Right lung (tissue), 5 donors: ENCODE results near the gene ERO1A. TPM values are rescaled to one million over a fixed set of nuclear protein-coding genes. Genes with fewer than 3 reads are reported as not detected.

Experiments
- DNase-seq, 2 donors: peaks; one replicate each; pipeline ENCODE4 v3.0.0-alpha.2; 2013
- polyA plus RNA-seq, 5 donors: library from polyadenylated mRNA; unstranded; fragments of 120-200 nt; gene quantifications; one replicate each; pipeline versions ENCODE4 v1.2.1 to v1.2.3, GENCODE V29; 2013; ENCODE audit warnings: inconsistent platforms in 1 of 5, low replicate concordance in 1 of 5; ENCODE audit not compliant: insufficient read length in 5 of 5, insufficient read depth in 1 of 5

Gene ERO1A
- polyA plus RNA-seq, 5 donors = 21.3 to 33.2 (median 29.6) TPM

DNA sequence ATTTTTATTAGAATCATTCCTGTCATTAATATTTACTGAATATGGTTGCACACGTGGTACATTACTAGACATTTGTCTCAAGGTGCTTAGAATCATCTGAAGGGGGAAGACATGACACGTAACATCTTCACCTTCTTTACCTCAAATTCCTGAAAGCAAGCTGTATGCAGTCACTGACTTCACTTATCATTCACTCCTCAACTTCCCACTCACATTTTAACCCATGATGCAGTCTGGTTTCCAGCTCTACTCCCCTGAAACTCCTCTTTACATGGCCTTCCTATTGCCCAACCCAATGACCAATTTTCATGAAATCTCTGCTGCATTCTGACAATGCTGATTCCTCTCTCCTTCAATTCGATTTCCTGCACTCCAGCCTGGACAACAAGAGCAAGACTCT lies 5.9 kb upstream of the ERO1A start:
- DNase-seq = no peak

DNA sequence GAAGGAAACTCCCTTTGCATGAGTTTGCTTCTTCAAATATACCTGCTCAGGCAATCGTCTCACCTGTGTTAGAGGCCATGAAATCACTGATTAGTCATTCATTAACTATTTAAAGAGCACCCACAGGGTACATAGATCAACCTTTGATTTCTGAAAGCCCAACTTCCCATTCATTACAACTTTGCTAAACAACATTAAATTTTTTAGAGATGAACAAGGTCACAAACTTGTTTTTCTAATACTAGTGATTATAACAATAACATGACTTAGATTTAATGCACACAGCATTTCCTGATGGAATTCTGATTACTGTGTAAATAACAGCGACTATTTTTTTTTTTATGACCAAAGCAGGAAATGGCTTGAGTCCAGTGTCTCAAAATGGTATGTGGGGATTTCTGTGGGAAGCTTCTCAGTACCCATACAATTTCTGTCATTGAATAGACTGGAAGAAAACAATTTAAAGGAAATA lies 5.4 kb upstream of the ERO1A start:
- DNase-seq = peak in 1 of 2 donors; percentile 40

DNA sequence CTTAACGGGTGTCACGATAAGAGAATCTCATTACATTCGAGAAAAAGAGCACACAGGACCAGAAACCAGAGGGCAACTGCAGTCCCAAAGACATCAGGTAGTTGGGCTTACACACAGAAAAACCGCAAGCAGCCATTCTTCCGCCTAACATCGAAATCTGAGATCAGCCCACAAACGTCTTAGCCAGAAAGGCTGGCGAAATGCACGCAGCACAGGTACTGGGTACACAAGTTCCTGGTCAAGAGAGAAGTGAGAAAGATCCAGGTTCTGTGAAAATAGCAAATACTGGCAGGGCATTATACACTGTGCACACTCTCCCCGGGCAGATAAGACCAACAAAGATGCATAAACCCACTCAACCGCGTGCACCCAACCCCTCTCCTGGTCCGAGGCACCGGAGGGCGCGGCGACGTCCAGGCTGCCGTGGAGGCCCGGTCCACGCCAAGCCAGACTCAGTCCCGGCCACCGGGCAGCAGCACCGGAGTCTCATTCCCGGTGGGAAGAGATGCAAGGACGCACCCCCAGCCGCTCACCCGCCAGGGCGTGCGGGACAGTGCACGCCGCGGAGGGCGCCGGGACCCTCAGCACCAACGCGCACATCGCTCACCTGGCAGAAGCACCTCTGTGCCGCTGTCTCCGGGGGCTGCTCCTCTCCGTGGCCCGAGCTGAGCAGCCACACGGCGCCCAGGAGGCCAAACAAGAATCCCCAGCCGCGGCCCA lies 437 bp downstream of the ERO1A start:
- DNase-seq = peak; percentile 37 to 44

DNA sequence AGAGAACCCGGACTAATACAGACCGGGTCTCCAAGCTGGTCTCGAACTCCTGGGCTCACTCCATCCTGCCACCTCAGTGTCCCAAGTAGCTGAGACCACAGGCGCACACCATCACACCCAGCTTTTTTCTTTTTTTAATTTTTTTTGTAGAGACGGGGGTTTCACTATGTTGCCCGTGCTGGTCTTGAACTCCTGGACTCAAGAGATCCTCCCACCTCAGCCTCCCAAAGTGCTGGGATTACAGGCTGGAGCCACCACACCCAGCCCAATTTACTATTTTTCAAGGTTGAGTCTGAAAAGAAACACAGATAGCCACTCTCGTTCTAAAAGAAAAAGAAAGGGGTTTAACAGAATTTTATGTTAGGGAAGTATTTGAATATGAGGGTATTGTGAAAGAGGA lies 1.8 kb downstream of the ERO1A start:
- no peak for DNase-seq

DNA sequence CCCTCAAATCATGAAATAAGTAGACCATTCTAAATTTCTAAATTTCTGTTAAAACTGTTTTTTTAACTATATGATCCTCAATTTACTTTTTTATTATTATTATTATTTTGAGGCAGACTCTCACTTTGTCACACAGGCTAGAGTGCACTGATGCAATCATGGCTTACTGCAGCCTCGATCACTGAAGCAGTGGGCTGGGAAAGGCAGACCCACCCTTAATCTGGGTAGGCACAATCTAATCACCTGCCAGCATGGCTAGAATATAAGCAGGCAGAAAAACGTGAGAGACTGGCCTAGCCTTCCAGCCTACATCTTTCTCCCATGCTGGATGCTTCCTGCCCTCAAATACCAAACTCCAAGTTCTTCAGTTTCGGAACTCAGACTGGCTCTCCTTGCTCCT lies 2.3 kb downstream of the ERO1A start:
- no peak for DNase-seq

DNA sequence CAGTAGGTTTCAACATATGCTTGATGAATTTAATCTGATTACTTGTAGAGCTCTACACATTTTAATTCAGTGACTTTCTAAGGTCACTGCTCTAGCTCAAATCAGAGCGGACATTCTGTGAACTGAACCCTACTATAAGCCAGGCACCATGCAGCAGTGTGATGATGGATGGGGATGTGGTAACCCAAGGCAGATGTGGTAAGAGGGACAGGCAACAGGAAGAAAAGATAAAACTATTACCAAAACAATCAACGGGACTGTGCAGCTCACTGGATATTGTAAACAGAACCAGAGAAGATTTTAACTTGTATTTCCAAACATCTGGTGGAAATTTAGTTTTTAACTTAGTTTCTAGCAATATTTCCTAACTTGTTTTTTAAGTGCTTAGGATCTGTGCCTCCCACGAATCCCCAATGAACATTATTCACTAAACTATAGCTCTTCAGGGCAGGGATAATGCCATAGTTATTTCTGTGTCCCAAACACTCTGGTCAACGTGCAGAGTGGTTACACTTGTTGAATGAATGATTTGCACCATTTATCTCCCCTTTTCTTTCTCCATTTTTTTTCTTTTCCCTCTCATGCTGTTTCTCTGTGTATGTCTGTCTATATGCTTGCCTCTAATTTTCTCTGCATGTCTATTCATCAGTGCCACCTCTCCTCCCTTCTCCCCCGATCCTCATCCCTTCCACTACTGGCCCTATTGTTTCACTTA lies 3.0 kb downstream of the ERO1A start:
- no peak for DNase-seq

DNA sequence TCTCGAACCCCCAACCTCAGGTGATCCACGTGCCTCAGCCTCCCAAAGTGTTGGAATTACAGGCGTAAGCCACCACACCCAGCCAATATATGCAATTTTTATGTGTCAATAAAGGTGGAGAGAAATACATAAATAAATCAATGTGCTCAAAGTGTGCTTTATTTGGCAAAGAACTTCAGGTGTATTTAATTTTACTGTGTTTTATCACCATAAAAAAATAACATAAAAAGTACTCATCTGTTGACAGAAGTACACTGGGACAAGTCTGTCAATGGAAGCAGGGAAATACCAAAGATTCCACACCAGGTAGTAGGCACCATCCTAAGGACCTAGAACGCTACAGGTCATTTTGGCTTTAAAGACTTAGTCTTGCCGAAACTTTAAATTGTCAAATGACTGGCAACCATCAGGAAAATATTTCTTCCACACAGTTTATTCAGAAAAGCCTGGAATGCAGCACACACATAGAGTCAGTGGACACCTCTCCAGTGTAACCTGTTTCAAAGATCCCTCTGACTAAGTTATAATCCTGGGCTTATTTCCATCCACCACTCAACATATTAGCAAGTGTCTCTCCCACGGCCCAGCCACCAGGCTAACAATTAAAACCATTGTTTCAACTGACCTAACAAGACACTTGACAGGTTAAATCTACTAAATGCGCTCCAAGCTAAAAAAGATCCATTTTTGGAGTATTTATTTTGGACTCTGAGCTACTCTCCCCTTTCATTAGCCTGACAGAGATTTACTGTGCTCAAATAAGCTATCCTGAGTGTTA lies 4.2 kb downstream of the ERO1A start:
- no peak for DNase-seq

DNA sequence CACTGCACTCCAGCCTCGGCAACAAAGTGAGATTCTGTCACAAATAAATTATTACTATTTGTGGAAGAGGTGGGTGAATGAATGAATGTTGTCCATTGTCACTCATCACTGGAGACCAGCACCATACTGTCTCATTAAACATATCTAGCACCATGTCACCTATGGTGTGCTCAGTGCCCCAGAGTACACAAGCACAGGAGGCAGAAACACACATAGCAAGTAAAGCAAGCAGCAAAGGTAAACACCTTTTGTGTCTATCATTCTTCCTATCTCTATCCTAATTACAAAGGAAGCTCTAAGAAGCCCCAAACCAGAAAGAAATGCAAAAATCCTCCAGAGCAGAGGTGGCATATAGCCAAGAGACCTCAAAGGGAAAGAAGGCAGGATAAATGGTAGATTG lies 9.2 kb downstream of the ERO1A start:
- no peak for DNase-seq

DNA sequence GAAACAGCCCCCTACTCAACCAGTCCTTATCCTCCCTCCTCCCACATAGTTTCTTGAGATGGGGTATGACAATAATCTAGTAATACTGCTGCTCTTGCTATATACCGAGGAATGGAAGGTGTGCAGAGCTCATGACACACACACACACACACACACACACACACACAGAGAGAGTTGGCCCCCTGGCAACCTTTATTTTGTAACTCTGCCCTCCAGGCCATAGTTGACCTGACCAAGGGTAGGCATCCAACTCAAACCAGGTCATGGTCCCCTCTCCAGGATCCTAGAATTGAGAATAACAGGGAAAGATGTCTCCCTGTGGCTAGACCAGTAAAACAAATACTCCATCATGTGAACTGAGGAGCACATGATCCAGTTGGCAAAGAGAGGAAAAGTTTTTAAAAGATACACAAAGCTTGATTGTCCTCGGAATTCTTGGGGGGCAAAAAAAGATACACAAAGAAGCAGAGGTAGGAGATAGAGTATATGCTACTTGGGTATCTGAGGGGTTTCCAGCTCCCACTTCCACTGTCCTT lies 11.3 kb downstream of the ERO1A start:
- DNase-seq = no peak

DNA sequence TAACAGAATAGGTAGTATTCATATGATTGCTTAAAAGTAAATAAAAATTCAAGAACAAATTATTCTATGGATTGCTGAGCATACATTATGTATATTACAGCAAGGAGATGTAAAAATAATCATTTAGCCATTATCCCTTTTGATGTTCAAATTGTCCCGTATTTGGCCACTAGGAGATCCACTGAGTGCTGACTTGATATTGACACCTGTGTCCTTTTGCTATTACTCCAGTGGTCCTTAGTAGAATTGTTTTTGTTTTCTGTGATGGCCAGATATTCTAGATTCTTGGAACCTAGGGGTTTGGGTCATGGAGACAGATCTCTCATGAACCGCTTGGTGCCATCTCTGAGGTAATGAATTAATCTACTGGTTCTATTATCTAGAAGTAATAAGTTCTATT lies 16.8 kb downstream of the ERO1A start:
- no peak for DNase-seq

DNA sequence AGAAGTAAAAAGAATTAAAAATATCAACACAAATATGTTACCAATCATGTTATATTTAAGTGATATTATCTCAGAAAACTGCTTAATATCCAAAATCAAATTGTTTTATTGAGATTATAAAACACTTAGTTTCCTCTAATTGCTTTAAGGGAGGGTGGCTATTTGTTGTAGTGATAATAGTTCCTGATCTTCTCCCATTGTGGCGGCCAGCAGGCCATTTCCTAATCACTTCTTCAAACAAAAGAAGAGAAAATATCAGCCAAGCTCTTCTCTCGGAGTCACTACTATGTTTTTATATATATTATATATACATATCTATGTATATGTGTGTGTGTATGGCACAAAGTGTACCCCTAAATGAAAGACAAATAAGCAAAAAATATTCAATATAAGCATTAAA lies 31.5 kb downstream of the ERO1A start:
- no peak for DNase-seq

DNA sequence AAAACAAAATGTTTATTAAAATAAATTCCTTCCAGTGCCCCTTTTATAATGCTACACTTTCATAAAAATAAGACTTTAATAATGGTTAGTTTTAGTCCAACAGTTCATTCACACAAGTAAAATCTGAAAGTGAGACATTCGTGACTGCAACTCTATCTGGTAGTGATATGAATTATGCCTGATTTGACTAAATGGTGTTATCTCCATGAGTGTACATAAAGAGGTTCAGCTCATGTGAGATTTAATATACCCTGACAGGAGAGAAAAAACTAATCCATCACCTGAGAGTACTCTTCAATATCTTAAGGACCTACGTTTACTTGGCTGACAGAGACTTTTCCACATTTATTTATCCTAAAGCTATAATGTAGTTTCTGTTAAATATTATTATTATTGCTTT lies 34.0 kb downstream of the ERO1A start:
- no peak for DNase-seq

DNA sequence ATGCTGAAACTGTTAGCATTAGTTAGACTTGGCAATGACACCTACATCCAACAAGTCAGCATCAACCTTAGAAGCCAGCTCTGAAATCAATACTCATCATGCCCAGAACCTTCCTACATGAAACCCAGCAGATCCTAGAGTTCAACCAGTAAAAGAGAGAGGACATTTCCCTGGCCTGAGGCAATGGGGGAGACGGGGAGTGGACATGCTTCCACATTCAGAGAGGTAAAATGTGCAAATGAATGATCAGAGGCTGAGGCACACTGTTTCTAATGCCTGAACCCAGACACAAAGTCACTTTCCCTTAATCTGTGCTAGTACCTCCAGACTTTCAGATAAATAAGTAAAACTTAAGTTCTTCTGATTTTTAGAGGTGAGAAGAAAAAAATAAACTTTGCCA lies 34.5 kb downstream of the ERO1A start:
- no peak for DNase-seq

DNA sequence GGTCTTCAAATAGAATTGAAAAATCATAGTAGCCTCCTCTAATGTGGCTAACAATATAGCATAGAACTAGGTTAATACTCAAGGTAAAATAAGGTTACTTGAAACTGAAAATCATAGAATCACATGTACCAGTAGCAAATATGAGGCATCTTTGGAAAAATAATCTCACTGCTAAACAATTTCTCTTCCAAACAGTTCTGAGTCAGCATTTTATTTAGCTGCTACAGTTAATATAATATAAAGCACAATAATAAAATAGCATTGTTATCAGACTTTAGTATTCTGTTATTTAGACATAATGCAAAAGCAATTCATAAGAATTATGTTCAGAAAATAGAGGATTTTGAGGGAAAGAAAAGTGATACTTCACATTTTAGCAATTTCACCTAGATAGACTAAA lies 35.0 kb downstream of the ERO1A start:
- no peak for DNase-seq

DNA sequence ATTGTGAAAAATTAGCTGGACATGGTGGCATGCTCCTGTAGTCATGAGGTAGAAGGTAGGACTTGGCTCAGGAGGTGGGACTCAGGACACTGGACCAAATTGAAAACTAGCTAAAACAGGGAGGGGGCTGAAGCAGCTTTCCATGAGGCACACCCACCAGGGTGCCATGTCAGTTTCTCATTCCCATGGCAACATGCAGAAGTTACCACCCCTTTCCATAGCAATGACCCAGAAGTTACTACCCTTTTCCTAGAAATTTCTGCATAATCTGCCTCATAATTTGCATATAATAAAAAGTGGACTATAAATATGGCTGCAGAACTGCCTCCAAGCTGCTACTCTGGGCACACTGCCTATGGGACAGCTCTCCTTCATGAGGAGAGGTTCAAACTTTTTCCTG lies 38.5 kb downstream of the ERO1A start:
- DNase-seq = no peak

DNA sequence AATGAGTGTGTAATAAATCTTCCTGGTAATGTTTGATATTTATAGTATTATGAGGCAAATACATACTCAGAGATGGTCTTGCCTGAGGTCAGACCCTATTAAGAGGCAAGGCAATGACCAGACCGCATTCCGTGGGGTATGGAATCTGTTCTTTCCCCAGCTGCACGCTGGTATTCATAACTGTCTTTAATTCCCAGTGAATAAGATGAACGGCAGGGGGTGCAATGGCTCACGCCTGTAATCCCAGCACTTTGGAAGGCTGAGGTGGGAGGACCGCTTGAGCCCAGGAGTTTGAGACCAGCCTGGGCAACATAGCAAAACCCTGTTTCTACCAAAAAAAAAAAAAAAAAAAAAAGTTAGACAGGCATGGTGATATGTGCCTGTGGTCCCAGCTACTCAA lies 44.6 kb downstream of the ERO1A start:
- no peak for DNase-seq

DNA sequence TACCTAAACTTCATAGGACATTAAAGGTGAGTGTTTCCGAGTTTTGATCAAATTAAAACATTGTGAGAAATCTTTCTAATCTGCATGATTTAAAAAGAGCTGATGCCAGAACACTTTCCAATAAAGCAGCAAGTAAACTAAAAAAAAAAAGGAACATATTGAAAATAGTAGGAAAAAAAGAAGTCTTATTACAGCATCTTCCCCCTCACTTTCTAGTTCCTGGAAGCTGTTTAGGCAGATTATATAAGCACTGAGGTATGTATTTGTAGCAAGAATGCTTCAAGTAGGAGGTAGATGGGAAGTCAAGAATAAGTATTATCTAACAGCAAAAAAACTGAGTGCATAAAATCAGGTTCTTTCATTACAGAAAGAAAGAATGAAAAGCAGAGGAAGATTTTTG lies 45.8 kb downstream of the ERO1A start:
- DNase-seq = no peak

DNA sequence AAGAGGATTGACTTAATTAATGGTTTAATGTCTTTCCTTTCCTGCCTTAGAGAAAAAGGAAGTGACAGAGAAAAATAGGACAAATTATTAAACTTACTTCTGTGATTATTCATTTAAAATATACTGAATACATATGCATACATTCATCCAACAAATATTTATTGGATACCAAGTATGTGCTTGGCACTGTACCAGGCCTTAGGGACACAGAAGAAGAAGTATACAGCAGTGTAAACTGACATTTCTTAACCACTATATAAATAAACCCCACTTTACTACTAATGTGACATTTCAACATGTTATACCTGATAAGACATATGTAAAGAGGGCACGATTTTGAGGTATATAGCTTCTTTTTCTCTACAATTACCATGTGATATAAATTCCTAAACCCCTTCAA lies 53.6 kb downstream of the ERO1A start:
- DNase-seq = no peak

DNA sequence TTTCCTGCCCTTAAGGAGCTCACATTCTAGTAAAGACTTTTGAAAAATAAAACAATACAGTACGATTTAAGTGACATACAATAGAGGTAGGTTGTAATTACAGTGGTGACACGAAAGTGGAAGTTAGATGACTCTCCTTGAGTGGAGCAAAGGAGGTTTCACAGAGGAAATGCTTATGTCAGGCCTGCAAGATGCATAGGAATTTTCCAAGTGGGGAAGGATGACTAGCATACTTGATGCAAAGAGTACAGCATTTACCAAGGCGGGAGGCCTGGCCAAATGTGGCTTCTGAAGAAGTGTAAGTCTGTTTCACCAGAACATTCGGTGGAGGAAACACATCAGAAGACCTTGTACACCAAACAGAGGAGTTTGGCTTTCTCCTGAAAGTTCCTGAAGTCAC lies 55.2 kb downstream of the ERO1A start:
- DNase-seq = no peak

DNA sequence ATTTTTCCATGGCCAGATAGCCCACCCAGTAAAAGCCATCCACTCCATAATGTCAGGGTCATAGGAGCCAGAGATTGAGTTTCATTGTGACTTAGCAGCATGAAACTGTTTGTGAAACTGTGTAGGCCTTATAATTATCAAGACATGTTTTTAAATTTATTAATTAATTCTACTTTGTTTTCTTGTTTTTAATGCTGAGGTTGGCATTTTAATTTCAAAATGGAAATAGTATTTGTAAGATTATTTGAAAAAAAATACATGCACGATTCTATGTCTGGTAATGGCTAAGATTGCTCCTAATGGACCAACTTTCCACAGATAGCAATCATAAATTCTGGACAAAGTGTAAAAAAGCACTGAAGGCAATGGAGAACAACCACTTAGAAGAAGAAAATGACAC lies 75.7 kb downstream of the ERO1A start:
- DNase-seq = no peak

DNA sequence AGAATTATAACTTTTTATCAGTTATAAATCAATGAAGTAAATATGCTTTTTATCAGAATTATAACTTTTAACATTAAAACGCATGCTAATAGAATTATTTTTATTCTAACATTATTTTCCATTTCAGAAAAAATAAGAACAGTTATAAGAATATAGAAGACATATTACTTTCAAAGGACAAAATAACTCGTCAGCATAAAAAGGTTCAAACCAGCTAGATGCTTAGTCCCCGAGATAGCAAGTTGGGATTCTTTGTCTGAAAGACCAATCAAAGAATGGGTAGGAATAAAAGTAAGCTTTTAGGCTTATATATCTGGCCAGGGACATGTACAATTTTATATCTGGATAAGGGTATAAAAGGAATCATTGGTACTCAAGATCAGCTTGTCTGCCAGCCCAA lies 76.8 kb downstream of the ERO1A start:
- no peak for DNase-seq

DNA sequence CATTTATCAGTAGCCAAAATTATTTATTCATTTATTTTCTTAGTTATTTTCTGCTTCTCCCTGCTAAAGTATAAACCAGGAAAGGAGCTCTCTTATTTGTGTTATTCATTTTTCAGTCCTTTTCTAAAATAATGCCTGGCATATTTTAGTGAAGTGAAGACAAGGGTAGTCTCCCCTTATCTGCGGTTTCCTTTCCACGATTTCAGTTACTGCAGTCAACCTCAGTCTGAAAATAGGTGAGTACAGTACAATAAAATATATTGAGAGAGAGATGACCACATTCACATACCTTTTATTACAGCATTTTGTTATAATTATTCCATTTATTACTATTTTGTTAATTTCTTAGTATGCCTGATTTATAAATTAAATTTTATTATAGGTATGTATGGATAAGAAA lies 85.2 kb downstream of the ERO1A start:
- DNase-seq = no peak
